Measurements from ENCODE around the gene ADM2.

Gene ADM2

DNA sequence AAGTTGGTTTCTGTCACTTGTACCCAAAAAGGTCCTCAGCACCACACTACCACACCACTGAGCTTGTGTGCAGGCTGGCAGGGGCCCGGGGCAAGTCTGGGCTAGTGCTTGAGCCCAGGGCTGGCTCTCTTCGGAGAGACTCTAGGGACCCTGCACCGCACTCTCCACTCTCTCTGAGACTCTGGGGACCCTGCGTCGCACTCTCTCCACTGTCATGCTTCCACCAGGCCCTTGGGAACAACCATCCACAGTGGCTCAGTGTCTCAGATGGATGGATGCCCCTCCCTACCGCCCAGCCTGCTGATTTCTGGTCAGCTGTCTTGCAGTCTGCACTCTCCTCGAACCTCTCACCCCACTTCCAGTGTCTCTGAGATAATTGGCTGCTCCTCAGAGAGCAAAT is 4.5 kb upstream of the ADM2 start:
- no peak for DNase-seq
- Histone ChIP-seq H3K27ac (peak overlapping the region; percentile 58), H3K4me3 (ENCODE audit: low read depth, low read length) (no peak overlapping the region), H3K9me3 (ENCODE audit: severe bottlenecking) (peaks cover 5% of the 10 kb centered on the region), H3K27me3 (ENCODE audit: insufficient read depth, low read depth, severe bottlenecking) (no peaks in the 10 kb centered on the region), H3K36me3 (peaks cover 3% of the 10 kb centered on the region; the same call in 1 of the 2 replicates)
- TF ChIP-seq, protein P1, sequence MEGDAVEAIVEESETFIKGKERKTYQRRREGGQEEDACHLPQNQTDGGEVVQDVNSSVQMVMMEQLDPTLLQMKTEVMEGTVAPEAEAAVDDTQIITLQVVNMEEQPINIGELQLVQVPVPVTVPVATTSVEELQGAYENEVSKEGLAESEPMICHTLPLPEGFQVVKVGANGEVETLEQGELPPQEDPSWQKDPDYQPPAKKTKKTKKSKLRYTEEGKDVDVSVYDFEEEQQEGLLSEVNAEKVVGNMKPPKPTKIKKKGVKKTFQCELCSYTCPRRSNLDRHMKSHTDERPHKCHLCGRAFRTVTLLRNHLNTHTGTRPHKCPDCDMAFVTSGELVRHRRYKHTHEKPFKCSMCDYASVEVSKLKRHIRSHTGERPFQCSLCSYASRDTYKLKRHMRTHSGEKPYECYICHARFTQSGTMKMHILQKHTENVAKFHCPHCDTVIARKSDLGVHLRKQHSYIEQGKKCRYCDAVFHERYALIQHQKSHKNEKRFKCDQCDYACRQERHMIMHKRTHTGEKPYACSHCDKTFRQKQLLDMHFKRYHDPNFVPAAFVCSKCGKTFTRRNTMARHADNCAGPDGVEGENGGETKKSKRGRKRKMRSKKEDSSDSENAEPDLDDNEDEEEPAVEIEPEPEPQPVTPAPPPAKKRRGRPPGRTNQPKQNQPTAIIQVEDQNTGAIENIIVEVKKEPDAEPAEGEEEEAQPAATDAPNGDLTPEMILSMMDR (IDR thresholded peaks at IDR 0.05; ENCODE audit: low read depth, low read length), result no peak

DNA sequence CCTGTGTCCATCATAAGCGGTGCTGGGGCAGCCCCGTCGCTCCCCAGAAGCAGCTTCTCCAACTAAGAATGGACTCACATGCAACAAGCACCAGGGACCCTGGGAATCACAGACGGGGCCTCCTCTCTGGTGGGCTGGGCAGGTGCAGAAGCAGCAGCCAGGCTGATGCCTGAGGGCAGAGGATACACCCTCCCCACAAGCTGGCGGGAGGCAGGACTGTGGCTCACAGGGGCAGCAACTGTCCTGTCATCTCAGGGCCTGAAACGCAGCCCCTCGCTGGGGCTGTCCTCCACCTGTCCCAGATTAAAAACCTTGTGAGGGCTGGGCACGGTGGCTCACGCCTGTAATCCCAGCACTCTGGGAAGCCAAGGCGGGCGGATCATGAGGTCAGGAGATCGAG is 3.4 kb upstream of the ADM2 start:
- Histone ChIP-seq H3K36me3 (no peaks in the 10 kb centered on the region), H3K27me3 (ENCODE audit: insufficient read depth, low read depth, severe bottlenecking) (no peaks in the 10 kb centered on the region), H3K9me3 (ENCODE audit: severe bottlenecking) (peaks cover 5% of the 10 kb centered on the region), H3K4me3 (ENCODE audit: low read depth, low read length) (no peak overlapping the region), H3K27ac (no peak overlapping the region)
- DNase-seq, result no peak
- TF ChIP-seq, protein P1 (IDR thresholded peaks at IDR 0.05; ENCODE audit: low read depth, low read length), result no peak

DNA sequence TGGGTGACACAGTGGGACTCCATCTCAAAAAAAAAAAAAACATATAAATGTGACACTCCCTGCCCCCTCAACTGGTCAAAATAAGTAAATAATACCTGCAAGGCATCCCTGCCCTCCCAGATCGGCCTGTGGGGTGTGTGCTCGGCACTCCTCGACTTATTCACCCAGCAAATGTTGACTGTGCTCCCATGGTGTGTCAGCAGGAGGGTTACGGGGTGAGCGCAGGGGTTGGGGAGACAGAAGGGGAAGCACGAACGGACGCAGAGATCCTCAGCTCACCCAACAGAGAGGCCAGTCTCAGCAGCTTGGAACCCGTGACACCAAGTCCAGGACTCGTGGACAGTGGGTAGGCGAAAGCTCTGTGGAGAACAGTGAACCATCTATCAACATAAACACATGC is 1.6 kb upstream of the ADM2 start:
- no peaks in the 10 kb centered on the region for H3K27me3 ChIP-seq (ENCODE audit: insufficient read depth, low read depth, severe bottlenecking)
- no peak overlapping the region for H3K27ac ChIP-seq
- DNase-seq, result no peak
- H3K36me3 ChIP-seq, result no peaks in the 10 kb centered on the region
- no peak overlapping the region for H3K4me3 ChIP-seq (ENCODE audit: low read depth, low read length)
- peaks cover 5% of the 10 kb centered on the region for H3K9me3 ChIP-seq (ENCODE audit: severe bottlenecking)
- TF ChIP-seq, protein P1 (IDR thresholded peaks at IDR 0.05; ENCODE audit: low read depth, low read length), result no peak

DNA sequence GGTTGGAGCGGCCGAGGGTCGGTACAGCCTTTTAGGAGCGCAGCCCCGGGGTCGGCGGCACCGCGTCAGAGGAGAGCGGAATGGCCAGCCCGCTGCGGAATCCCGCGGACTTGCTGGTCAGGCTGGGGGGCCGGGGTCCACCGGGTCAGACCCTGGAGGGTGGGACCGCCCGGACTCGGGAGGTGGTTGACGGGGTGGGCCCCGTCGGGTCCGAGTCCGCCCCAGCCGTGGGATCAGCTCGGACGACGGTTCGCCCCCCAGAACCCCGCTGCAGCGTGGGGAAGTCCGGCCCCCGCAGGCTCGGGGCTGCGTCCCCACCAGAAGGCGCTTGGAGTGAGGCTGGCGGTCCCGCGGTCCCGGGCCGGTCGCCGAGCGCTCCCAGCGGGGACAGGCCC is 301 bp upstream of the ADM2 start:
- TF ChIP-seq, protein P1 (IDR thresholded peaks at IDR 0.05; ENCODE audit: low read depth, low read length), result no peak
- Histone ChIP-seq H3K4me3 (ENCODE audit: low read depth, low read length) (no peak overlapping the region), H3K36me3 (no peaks in the 10 kb centered on the region), H3K27ac (no peak overlapping the region), H3K27me3 (ENCODE audit: insufficient read depth, low read depth, severe bottlenecking) (no peaks in the 10 kb centered on the region), H3K9me3 (ENCODE audit: severe bottlenecking) (peaks cover 5% of the 10 kb centered on the region)
- no peak for DNase-seq

DNA sequence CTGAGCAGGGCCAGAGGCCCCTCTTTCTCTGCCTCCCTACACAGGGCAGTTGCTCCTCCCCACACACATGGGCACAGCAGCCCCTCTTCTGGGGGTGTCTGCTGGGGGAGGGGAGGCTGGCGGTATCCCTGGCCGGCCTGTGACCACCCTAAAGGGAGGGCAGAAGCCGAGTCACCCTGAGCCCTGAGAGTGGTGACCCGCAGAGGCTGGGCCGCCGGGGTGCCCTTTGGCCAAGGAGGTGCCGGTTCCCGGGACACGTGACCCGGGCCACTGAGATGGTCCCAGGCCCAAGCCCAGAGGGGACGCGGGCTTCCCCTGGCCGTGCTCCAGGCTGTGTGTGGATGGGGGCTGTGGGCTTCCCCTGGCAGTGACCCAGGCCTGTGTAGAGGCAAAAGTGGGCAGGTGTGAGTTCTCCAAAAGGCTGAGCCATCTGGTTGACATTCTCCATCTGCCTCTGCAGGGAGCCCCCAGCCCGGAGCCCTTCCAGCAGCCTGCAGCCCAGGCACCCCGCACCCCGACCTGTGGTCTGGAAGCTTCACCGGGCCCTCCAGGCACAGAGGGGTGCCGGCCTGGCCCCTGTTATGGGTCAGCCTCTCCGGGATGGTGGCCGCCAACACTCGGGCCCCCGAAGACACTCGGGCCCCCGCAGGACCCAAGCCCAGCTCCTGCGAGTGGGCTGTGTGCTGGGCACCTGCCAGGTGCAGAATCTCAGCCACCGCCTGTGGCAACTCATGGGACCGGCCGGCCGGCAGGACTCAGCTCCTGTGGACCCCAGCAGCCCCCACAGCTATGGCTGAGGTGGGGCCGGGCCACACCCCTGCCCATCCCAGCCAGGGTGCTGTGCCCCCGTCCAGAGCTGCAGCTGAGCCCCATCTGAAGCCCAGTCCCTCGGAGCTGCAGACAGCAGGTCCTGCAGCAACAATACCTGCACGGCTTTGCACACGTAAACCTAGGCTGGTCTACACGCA is 1.0 kb downstream of the ADM2 start:
- no peaks in the 10 kb centered on the region for H3K27me3 ChIP-seq (ENCODE audit: insufficient read depth, low read depth, severe bottlenecking)
- TF ChIP-seq, protein P1 (IDR thresholded peaks at IDR 0.05; ENCODE audit: low read depth, low read length), result no peak
- no peaks in the 10 kb centered on the region for H3K36me3 ChIP-seq
- no peak for DNase-seq
- no peak overlapping the region for H3K27ac ChIP-seq
- H3K9me3 ChIP-seq (ENCODE audit: severe bottlenecking), result peaks cover 5% of the 10 kb centered on the region
- no peak overlapping the region for H3K4me3 ChIP-seq (ENCODE audit: low read depth, low read length)
